Neural cell (in vitro differentiated cells): Measurements from ENCODE around the gene SLC30A5. TPM values are rescaled to one million over a fixed set of nuclear protein-coding genes. Genes with fewer than 3 reads are reported as not detected.
"Not testable (repeated sequence)": the region's sequence is repeated elsewhere in the genome, so short reads cannot be mapped to it uniquely, and the experiment has no call there.

ENCODE experiments used
- H2AFZ ChIP-seq: fragments of 200-600, 300-800 bp; sonication (generic), shearing (Covaris generic); 2 replicates; pipeline ENCODE4 v1.6.0; 2014; ENCODE audit warnings: low read depth, mild to moderate bottlenecking, antibody characterized with exemption, low read length, moderate library complexity
- H3F3A ChIP-seq: fragments of 200-600 bp; shearing (Covaris generic); 2 replicates; pipeline ENCODE4 v1.6.1; 2016; ENCODE audit warnings: mild to moderate bottlenecking, moderate library complexity, mixed read lengths, antibody characterized with exemption, low read length; ENCODE audit not compliant: insufficient read depth, poor library complexity, severe bottlenecking
- H3K27ac ChIP-seq: fragments of 200-600, 300-800 bp; sonication (generic), shearing (Covaris generic); 2 replicates; pipeline ENCODE4 v1.5.1; 2014; ENCODE audit warnings: mild to moderate bottlenecking, low read length, moderate library complexity
- H3K27me3 ChIP-seq: fragments of 300-800, 200-600 bp; sonication (generic), shearing (Covaris generic); 2 replicates; pipeline ENCODE4 v1.6.0; 2014; ENCODE audit warnings: mild to moderate bottlenecking, low read depth, low read length, moderate library complexity; ENCODE audit not compliant: insufficient read depth
- H3K36me3 ChIP-seq: fragments of 300-800, 200-600 bp; sonication (generic), shearing (Covaris generic); 2 replicates; pipeline ENCODE4 v1.5.1; 2014; ENCODE audit warnings: mild to moderate bottlenecking, antibody characterized with exemption, low read length, moderate library complexity; ENCODE audit not compliant: insufficient read depth
- H3K4me2 ChIP-seq: fragments of 300-800, 200-600 bp; sonication (generic), shearing (Covaris generic); 2 replicates; pipeline ENCODE4 v1.6.0; 2014; ENCODE audit warnings: mild to moderate bottlenecking, low read length
- H3K4me3 ChIP-seq: fragments of 300-800, 200-600 bp; sonication (generic), shearing (Covaris generic); 2 replicates; pipeline ENCODE4 v1.5.1; 2014; ENCODE audit warnings: mild to moderate bottlenecking, low read length, moderate library complexity
- H3K79me2 ChIP-seq: fragments of 200-600 bp; shearing (Covaris generic); replicated peaks from 2 replicates; pipeline ENCODE4 v1.6.0; 2014; ENCODE audit warnings: mild to moderate bottlenecking, low read length, moderate library complexity; ENCODE audit not compliant: insufficient read depth
- H3K9ac ChIP-seq: fragments of 300-800, 200-600 bp; sonication (generic), shearing (Covaris generic); 2 replicates; pipeline ENCODE4 v1.6.1; 2016; ENCODE audit warnings: mild to moderate bottlenecking, low read length, mixed read lengths
- H3K9me2 ChIP-seq: fragments of 200-600 bp; shearing (Covaris generic); 2 replicates; pipeline ENCODE4 v1.6.1; 2016; ENCODE audit warnings: mild to moderate bottlenecking, low read length, mixed read lengths; ENCODE audit not compliant: insufficient read depth
- H3K9me3 ChIP-seq: fragments of 200-600, 300-800 bp; sonication (generic), shearing (Covaris generic); 2 replicates; pipeline ENCODE4 v1.6.1; 2016; ENCODE audit warnings: mild to moderate bottlenecking, mixed run types, low read length, moderate library complexity, mixed read lengths
- H4K20me1 ChIP-seq: fragments of 200-600 bp; shearing (Covaris generic); 2 replicates; pipeline ENCODE4 v1.6.1; 2016; ENCODE audit warnings: mild to moderate bottlenecking, mixed run types; ENCODE audit not compliant: insufficient read depth
- EP300 ChIP-seq: fragments of 450-650 bp; conservative IDR thresholded peaks from 2 replicates; pipeline ENCODE4 v1.6.1; 2014; ENCODE audit warnings: antibody characterized with exemption, mild to moderate bottlenecking, moderate library complexity; ENCODE audit not compliant: poor library complexity, severe bottlenecking
- EZH2 ChIP-seq: fragments of 200-600, 300-800 bp; shearing (Covaris generic), sonication (generic); IDR thresholded peaks from 2 replicates; pipeline ENCODE4 v1.6.1; 2014; ENCODE audit warnings: antibody characterized with exemption, low read length, borderline replicate concordance, mild to moderate bottlenecking; ENCODE audit not compliant: insufficient read depth, poor library complexity, severe bottlenecking
- POLR2AphosphoS5 ChIP-seq: IDR thresholded peaks from 2 replicates; pipeline ENCODE4 v1.6.1; 2012
- RAD21 ChIP-seq: fragments of 450-650 bp; conservative IDR thresholded peaks from 2 replicates; pipeline ENCODE4 v1.6.1; 2014; ENCODE audit warnings: antibody characterized with exemption, mild to moderate bottlenecking, moderate library complexity
- SMC3 ChIP-seq: fragments of 450-650 bp; conservative IDR thresholded peaks from 2 replicates; pipeline ENCODE4 v1.6.1; 2014; ENCODE audit warnings: antibody characterized with exemption, mild to moderate bottlenecking, moderate library complexity; ENCODE audit not compliant: poor library complexity
- TAF1 ChIP-seq: IDR thresholded peaks from 2 replicates; pipeline ENCODE4 v1.6.1; 2012; ENCODE audit warnings: low read depth
- polyA plus RNA-seq: library from polyadenylated mRNA; depleted of rRNA; stranded (reverse); fragments of >200 nt; gene quantifications from 2 replicates; pipeline ENCODE4 v1.2.3, GENCODE V29; 2014
- TF ChIP-seq, protein P1 (sequence below): fragments of 450-650 bp; IDR thresholded peaks from 2 replicates; pipeline ENCODE4 v1.5.1; 2014; ENCODE audit warnings: antibody characterized with exemption, mild to moderate bottlenecking, moderate library complexity; ENCODE audit not compliant: poor library complexity, severe bottlenecking
- TF ChIP-seq, protein P2 (sequence below): IDR thresholded peaks from 2 replicates; pipeline ENCODE4 v1.6.1; 2012; ENCODE audit warnings: borderline replicate concordance

Gene SLC30A5
- polyA plus RNA-seq, 1 donor from 2014 or later = 44.1 TPM

DNA sequence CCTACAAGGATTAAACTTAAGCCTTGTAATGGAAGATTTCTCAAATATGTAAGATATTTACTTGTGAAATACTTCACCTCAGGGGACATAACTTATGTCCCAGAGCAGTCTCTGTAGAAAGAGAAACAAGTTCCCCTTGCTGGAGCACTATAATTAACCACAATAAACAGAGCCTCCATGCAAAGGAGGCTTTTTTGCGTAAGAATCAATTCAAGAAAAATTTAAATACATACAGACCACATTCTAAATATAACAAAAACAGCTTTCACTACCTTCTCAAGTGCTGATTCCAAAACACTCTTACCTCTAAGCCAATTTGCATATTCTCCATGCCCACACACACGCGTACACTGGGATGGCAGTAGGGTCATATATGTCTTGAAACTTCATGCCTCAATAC, 42.5 kb downstream of the SLC30A5 start:
- H2AFZ ChIP-seq = no peak overlapping the region
- H4K20me1 ChIP-seq = no peaks in the 10 kb centered on the region
- no peaks in the 10 kb centered on the region for H3K9me2 ChIP-seq
- H3K27ac ChIP-seq = no peak overlapping the region
- peaks cover 5% of the 10 kb centered on the region for H3K9me3 ChIP-seq
- no peak overlapping the region for H3K4me2 ChIP-seq
- peaks cover 5% of the 10 kb centered on the region for H3K36me3 ChIP-seq
- no peaks in the 10 kb centered on the region for H3F3A ChIP-seq
- H3K4me3 ChIP-seq = no peak overlapping the region
- TF ChIP-seq, protein P1, sequence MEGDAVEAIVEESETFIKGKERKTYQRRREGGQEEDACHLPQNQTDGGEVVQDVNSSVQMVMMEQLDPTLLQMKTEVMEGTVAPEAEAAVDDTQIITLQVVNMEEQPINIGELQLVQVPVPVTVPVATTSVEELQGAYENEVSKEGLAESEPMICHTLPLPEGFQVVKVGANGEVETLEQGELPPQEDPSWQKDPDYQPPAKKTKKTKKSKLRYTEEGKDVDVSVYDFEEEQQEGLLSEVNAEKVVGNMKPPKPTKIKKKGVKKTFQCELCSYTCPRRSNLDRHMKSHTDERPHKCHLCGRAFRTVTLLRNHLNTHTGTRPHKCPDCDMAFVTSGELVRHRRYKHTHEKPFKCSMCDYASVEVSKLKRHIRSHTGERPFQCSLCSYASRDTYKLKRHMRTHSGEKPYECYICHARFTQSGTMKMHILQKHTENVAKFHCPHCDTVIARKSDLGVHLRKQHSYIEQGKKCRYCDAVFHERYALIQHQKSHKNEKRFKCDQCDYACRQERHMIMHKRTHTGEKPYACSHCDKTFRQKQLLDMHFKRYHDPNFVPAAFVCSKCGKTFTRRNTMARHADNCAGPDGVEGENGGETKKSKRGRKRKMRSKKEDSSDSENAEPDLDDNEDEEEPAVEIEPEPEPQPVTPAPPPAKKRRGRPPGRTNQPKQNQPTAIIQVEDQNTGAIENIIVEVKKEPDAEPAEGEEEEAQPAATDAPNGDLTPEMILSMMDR = no peak
- TF ChIP-seq POLR2AphosphoS5 (no peak), SMC3 (no peak), TAF1 (no peak), EZH2 (no peak), EP300 (no peak), RAD21 (no peak)
- TF ChIP-seq, protein P2, sequence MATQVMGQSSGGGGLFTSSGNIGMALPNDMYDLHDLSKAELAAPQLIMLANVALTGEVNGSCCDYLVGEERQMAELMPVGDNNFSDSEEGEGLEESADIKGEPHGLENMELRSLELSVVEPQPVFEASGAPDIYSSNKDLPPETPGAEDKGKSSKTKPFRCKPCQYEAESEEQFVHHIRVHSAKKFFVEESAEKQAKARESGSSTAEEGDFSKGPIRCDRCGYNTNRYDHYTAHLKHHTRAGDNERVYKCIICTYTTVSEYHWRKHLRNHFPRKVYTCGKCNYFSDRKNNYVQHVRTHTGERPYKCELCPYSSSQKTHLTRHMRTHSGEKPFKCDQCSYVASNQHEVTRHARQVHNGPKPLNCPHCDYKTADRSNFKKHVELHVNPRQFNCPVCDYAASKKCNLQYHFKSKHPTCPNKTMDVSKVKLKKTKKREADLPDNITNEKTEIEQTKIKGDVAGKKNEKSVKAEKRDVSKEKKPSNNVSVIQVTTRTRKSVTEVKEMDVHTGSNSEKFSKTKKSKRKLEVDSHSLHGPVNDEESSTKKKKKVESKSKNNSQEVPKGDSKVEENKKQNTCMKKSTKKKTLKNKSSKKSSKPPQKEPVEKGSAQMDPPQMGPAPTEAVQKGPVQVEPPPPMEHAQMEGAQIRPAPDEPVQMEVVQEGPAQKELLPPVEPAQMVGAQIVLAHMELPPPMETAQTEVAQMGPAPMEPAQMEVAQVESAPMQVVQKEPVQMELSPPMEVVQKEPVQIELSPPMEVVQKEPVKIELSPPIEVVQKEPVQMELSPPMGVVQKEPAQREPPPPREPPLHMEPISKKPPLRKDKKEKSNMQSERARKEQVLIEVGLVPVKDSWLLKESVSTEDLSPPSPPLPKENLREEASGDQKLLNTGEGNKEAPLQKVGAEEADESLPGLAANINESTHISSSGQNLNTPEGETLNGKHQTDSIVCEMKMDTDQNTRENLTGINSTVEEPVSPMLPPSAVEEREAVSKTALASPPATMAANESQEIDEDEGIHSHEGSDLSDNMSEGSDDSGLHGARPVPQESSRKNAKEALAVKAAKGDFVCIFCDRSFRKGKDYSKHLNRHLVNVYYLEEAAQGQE = no peak
- no peaks in the 10 kb centered on the region for H3K27me3 ChIP-seq
- H3K9ac ChIP-seq = no peak overlapping the region
- no peaks in the 10 kb centered on the region for H3K79me2 ChIP-seq

DNA sequence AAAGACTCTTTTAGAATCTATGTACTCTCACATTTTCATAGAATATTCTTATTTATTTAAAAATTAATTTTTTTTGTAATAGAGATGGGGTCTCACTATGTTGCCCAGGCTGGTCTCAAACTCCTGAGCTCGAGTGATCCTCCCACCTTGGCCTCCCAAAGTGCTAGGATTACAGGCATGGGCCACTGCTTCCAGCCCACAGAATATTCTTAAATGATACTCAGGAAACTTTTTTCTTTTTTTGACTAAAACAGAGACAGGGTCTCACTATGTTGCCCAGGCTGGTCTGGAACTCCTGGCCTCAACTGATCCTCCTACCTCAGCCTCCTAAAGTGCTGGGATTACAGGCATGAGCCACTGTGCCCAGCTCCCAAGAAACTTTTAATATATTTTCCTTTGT, 43.4 kb downstream of the SLC30A5 start:
- H3K79me2 ChIP-seq, H3K36me3 ChIP-seq, H4K20me1 ChIP-seq, H3K9ac ChIP-seq, H3F3A ChIP-seq, H3K27me3 ChIP-seq, H3K9me3 ChIP-seq, H3K9me2 ChIP-seq, H3K4me3 ChIP-seq, H3K27ac ChIP-seq, H2AFZ ChIP-seq, H3K4me2 ChIP-seq: not testable (repeated sequence)

DNA sequence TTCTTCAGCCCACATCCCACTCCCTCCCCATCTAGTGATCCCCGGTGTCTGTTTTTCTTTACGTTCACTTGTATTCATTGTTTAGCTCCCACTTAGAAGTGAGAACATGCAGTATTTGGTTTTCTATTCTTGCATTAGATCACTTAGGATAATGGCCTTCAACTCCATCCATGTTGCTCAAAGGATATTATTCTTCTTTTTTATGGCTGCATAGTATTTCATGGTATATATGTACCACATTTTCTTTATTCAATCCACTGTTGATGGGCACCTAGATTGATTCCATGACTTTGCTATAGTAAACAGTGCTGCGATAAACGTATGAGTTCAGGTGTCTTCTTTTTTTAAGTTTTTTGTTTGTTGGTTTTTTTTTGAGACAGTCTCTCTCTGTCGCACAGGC, 44.0 kb downstream of the SLC30A5 start:
- no peak overlapping the region for H3K4me2 ChIP-seq
- no peaks in the 10 kb centered on the region for H3K9me2 ChIP-seq
- H3K4me3 ChIP-seq = no peak overlapping the region
- no peaks in the 10 kb centered on the region for H3F3A ChIP-seq
- no peak overlapping the region for H3K27ac ChIP-seq
- TF ChIP-seq, protein P1 = no peak
- TF ChIP-seq POLR2AphosphoS5 (no peak), EP300 (no peak), EZH2 (no peak), TAF1 (no peak)
- no peak overlapping the region for H3K9ac ChIP-seq
- no peaks in the 10 kb centered on the region for H3K79me2 ChIP-seq
- peaks cover 5% of the 10 kb centered on the region for H3K36me3 ChIP-seq
- peaks cover 5% of the 10 kb centered on the region for H3K9me3 ChIP-seq
- no peaks in the 10 kb centered on the region for H3K27me3 ChIP-seq
- no peak overlapping the region for H2AFZ ChIP-seq
- H4K20me1 ChIP-seq = no peaks in the 10 kb centered on the region
